ENCODE data around the gene ZSCAN18.

The ZSCAN18 gene

DNA sequence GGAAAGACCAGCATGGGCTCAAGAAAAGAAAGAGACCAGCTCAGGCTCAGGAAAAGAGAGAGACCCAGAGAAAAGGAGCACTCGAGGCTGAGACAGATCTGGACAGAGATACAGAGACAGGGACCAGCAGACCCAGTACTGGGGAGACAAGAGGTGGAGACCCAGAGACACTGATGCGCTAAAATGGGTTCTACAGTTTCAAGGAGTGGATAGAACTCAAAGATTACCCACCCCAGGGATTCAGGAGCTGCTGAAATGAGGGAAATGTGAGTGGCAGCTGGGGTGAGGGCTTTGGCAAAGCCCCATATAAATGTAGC, 609 bp upstream of the ZSCAN18 start:
- CTCF ChIA-PET = no interaction called here
- DNase-seq (ENCODE audit: extremely low spot score) = no peak

DNA sequence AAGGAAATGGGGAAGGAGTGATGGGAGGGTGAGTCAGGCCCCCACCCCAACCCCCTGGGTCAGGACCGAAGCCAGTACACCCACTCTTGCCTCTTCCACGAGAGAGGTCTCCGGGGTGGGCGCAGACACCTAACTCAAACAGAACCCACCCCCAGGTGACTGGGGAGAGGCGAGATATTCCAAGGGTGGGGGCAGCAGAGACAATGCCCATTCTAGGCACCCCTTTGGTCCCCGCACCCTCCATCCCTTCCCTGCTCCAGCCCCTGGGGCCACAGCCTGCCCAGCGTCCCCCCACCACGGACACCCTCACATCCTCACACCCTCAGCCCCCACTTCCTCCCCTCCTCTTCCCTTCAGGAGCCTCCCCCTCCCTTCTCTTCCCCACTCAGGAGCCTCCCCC, 682 bp downstream of the ZSCAN18 start:
- DNase-seq (ENCODE audit: extremely low spot score) = no peak
- ChIA-PET CTCF (no interaction called here), POLR2A (no interaction called here)
- TF ChIP-seq SUZ12 (IDR thresholded peaks at IDR 0.05) (no peak), BHLHE40 (IDR thresholded peaks at IDR 0.05; ENCODE audit: borderline replicate concordance) (no peak), SP1 (IDR thresholded peaks at IDR 0.05) (no peak), HDGF (IDR thresholded peaks at IDR 0.05; ENCODE audit: borderline replicate concordance) (no peak), CTBP1 (IDR thresholded peaks at IDR 0.05; ENCODE audit: borderline replicate concordance) (no peak), NFRKB (IDR thresholded peaks at IDR 0.05) (no peak), FOXM1 (IDR thresholded peaks at IDR 0.05; ENCODE audit: borderline replicate concordance) (no peak), LEF1 (IDR thresholded peaks at IDR 0.05; ENCODE audit: borderline replicate concordance) (no peak), L3MBTL2 (conservative IDR thresholded peaks at IDR 0.05) (no peak), FOXA1 (IDR thresholded peaks at IDR 0.05) (no peak), ZNF384 (IDR thresholded peaks at IDR 0.05) (no peak), FOXK2 (IDR thresholded peaks at IDR 0.05) (no peak), ELF4 (IDR thresholded peaks at IDR 0.05) (no peak), TARDBP (IDR thresholded peaks at IDR 0.05) (no peak)

More for the DNA sequence above, 609 bp upstream of the ZSCAN18 start:
- POLR2A ChIA-PET = no interaction called here
- TF ChIP-seq SP1 (IDR thresholded peaks at IDR 0.05) (no peak), FOXM1 (IDR thresholded peaks at IDR 0.05; ENCODE audit: borderline replicate concordance) (no peak)

DNA sequence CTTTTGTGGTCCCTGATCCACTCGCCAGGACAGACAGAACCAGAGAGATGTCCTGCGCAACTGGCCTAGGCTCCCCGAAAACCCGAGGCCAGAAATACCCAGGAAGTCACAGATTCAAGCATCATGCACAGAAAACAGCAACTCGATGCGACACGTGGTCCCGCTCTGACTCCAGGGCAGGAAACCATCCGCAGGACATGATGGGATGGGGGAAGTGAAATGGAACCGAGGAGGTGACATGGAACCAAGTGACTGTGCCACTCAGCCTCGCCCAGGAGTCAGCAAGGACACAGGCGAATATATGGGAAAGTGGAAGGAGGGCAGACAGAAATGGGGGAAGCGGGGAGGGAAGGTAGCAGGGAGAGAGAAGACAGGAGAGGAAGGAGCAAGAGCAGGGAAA, 1.1 kb downstream of the ZSCAN18 start:
- ChIA-PET CTCF (no interaction called here), POLR2A (no interaction called here)
- TF ChIP-seq L3MBTL2 (conservative IDR thresholded peaks at IDR 0.05) = no peak
- no peak for TF ChIP-seq ELF4 (IDR thresholded peaks at IDR 0.05)
- TF ChIP-seq BHLHE40 (IDR thresholded peaks at IDR 0.05; ENCODE audit: borderline replicate concordance) = no peak
- no peak for TF ChIP-seq ZNF384 (IDR thresholded peaks at IDR 0.05)
- no peak for TF ChIP-seq HDGF (IDR thresholded peaks at IDR 0.05; ENCODE audit: borderline replicate concordance)
- TF ChIP-seq NFRKB (IDR thresholded peaks at IDR 0.05) = no peak
- no peak for DNase-seq (ENCODE audit: extremely low spot score)

DNA sequence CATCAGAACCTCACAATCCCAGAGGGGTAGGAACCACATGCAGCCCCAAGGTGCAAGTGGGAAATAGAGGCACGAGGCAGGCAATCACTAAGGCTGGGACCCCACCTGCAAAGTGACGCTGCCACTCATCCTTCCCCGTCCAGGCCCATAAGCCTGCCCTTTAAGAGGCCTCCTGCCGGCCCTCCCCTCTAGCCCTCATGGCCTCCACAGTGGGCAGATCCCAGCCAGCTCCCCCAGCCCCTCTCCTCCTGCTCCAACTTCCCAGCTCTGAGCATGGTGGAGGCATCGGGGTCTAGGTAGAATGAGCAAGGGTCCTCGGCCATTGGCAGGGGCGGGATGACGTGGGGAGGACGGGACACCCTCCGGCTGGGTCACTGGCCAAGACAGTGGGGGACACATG, 2.7 kb downstream of the ZSCAN18 start:
- no peak for DNase-seq (ENCODE audit: extremely low spot score)
- POLR2A ChIA-PET = no interaction called here
- CTCF ChIA-PET = no interaction called here
- no peak for TF ChIP-seq TARDBP (IDR thresholded peaks at IDR 0.05)
- no peak for TF ChIP-seq BHLHE40 (IDR thresholded peaks at IDR 0.05; ENCODE audit: borderline replicate concordance)
- TF ChIP-seq ELF4 (IDR thresholded peaks at IDR 0.05) = no peak
- no peak for TF ChIP-seq FOXK2 (IDR thresholded peaks at IDR 0.05)
- no peak for TF ChIP-seq SUZ12 (IDR thresholded peaks at IDR 0.05)
- no peak for TF ChIP-seq CTBP1 (IDR thresholded peaks at IDR 0.05; ENCODE audit: borderline replicate concordance)
- no peak for TF ChIP-seq NFRKB (IDR thresholded peaks at IDR 0.05)
- no peak for TF ChIP-seq FOXM1 (IDR thresholded peaks at IDR 0.05; ENCODE audit: borderline replicate concordance)
- TF ChIP-seq FOXA1 (IDR thresholded peaks at IDR 0.05) = no peak
- no peak for TF ChIP-seq ZNF384 (IDR thresholded peaks at IDR 0.05)
- TF ChIP-seq LEF1 (IDR thresholded peaks at IDR 0.05; ENCODE audit: borderline replicate concordance) = no peak
- no peak for TF ChIP-seq L3MBTL2 (conservative IDR thresholded peaks at IDR 0.05)
- TF ChIP-seq ARNT (IDR thresholded peaks at IDR 0.05) = no peak
- TF ChIP-seq HDGF (IDR thresholded peaks at IDR 0.05; ENCODE audit: borderline replicate concordance) = no peak

DNA sequence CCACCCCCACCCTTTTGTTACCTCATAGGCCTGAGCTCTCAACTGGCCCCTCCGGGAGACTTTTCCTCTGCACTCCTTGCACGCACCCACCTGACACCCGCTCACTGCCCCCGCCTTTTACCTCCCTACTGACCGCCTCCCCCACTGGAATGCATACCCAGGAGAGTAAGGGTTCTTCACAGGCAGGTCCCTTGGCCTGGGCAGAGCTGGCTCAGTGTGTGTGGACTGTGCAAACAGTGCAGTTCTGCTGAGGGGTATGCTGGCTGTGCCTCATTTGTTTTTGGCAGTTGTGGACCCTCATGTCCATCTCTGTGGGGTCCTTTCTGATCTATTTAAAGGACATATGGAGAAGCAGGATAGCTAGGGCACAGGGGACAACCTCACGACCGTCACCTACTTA, 5.0 kb downstream of the ZSCAN18 start:
- TF ChIP-seq CTBP1 (IDR thresholded peaks at IDR 0.05; ENCODE audit: borderline replicate concordance) (no peak), FOXK2 (IDR thresholded peaks at IDR 0.05) (no peak), L3MBTL2 (conservative IDR thresholded peaks at IDR 0.05) (no peak), FOXM1 (IDR thresholded peaks at IDR 0.05; ENCODE audit: borderline replicate concordance) (no peak), NFRKB (IDR thresholded peaks at IDR 0.05) (no peak), LEF1 (IDR thresholded peaks at IDR 0.05; ENCODE audit: borderline replicate concordance) (no peak), ELF4 (IDR thresholded peaks at IDR 0.05) (no peak), SUZ12 (IDR thresholded peaks at IDR 0.05) (no peak), ZNF384 (IDR thresholded peaks at IDR 0.05) (no peak), SP1 (IDR thresholded peaks at IDR 0.05) (no peak), TARDBP (IDR thresholded peaks at IDR 0.05) (no peak), HDGF (IDR thresholded peaks at IDR 0.05; ENCODE audit: borderline replicate concordance) (no peak), ARNT (IDR thresholded peaks at IDR 0.05) (no peak), BHLHE40 (IDR thresholded peaks at IDR 0.05; ENCODE audit: borderline replicate concordance) (no peak), FOXA1 (IDR thresholded peaks at IDR 0.05) (no peak)
- TF ChIP-seq, protein P1, sequence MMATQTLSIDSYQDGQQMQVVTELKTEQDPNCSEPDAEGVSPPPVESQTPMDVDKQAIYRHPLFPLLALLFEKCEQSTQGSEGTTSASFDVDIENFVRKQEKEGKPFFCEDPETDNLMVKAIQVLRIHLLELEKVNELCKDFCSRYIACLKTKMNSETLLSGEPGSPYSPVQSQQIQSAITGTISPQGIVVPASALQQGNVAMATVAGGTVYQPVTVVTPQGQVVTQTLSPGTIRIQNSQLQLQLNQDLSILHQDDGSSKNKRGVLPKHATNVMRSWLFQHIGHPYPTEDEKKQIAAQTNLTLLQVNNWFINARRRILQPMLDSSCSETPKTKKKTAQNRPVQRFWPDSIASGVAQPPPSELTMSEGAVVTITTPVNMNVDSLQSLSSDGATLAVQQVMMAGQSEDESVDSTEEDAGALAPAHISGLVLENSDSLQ (IDR thresholded peaks at IDR 0.05) = no peak
- CTCF ChIA-PET = no interaction called here
- POLR2A ChIA-PET = interaction anchor here (0.5 kb wide), 1 partner anchor 427 kb away, joined by 3 read pairs; no protein-coding TSS in a partner anchor
- no peak for DNase-seq (ENCODE audit: extremely low spot score)

DNA sequence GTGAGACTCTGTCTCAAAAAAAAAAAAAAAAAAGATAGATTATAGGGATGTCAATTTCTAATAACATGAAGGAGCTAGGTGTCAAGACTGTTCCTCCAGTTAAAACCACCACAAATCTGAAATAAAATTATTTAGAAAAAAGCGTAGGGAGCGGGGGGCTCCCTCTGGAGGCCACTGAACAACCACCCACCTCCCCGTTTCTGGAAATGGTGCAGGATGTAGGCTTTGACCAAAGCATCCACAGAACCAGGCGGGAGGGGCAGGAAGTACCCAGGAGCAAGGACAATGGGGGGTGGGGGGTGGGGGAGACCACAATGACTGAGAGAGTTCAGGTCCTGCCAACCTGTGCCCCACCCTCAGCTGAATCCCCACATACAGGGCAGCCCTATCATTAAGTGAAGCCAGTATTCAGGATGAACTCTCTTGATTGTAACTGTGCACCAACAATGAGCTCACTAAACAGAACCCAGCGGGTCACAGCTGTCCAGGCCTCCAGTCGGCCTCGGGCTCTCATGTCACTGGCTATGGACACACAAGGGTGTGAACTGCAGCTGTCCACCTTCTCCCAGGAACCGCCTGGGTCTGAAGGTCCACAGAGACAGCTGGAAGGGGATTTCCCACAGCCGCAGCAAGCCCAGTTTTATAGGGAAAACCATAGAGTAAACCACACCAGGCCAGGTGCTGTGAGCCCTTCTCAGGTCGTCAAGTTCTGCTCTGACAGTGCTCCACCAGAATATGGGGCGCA, 6.6 kb downstream of the ZSCAN18 start:
- POLR2A ChIA-PET = no interaction called here
- TF ChIP-seq ZNF384 (IDR thresholded peaks at IDR 0.05) = no peak
- no peak for TF ChIP-seq LEF1 (IDR thresholded peaks at IDR 0.05; ENCODE audit: borderline replicate concordance)
- no peak for TF ChIP-seq SP1 (IDR thresholded peaks at IDR 0.05)
- TF ChIP-seq ELF4 (IDR thresholded peaks at IDR 0.05) = no peak
- no peak for TF ChIP-seq ARNT (IDR thresholded peaks at IDR 0.05)
- no peak for TF ChIP-seq FOXK2 (IDR thresholded peaks at IDR 0.05)
- TF ChIP-seq TARDBP (IDR thresholded peaks at IDR 0.05) = no peak
- no peak for TF ChIP-seq FOXM1 (IDR thresholded peaks at IDR 0.05; ENCODE audit: borderline replicate concordance)
- no peak for TF ChIP-seq HDGF (IDR thresholded peaks at IDR 0.05; ENCODE audit: borderline replicate concordance)
- TF ChIP-seq BHLHE40 (IDR thresholded peaks at IDR 0.05; ENCODE audit: borderline replicate concordance) = no peak
- TF ChIP-seq, protein P1 (IDR thresholded peaks at IDR 0.05) = no peak
- no peak for TF ChIP-seq SUZ12 (IDR thresholded peaks at IDR 0.05)
- no peak for TF ChIP-seq NFRKB (IDR thresholded peaks at IDR 0.05)
- no peak for TF ChIP-seq L3MBTL2 (conservative IDR thresholded peaks at IDR 0.05)
- TF ChIP-seq FOXA1 (IDR thresholded peaks at IDR 0.05) = no peak
- TF ChIP-seq CTBP1 (IDR thresholded peaks at IDR 0.05; ENCODE audit: borderline replicate concordance) = no peak
- CTCF ChIA-PET = interaction anchor here (0.6 kb wide), 1 partner anchor 1758 kb away, joined by 3 read pairs; no protein-coding TSS in a partner anchor
- no peak for DNase-seq (ENCODE audit: extremely low spot score)
